Measurements from ENCODE around the gene LSM12.

GRCh38 chr17:44033861-44034408, 32.5 kb downstream of the LSM12 start:
- TF ChIP-seq CTCF (IDR thresholded peaks at IDR 0.05; ENCODE audit: low read depth, low read length) (no peak), MAX (IDR thresholded peaks at IDR 0.05; ENCODE audit: low read depth, low read length) (no peak), POLR2A (IDR thresholded peaks at IDR 0.05; ENCODE audit: extremely low read depth, insufficient read length) (no peak), MYC (IDR thresholded peaks at IDR 0.05; ENCODE audit: low read depth, low read length) (no peak)
